ENCODE results near the gene CDH15. TPM values are rescaled to one million over a fixed set of nuclear protein-coding genes. Genes with fewer than 3 reads are reported as not detected.

The CDH15 gene
- total and polyA plus RNA-seq, 2 of the 13 experiments (the other 11 are each of a cell fraction or from before 2014, with no cell fraction given), result 0.74 to 2.2 TPM

GRCh38 chr16:89159066-89159849 lies 12.3 kb upstream of the CDH15 start (continued):
- TF ChIP-seq BCLAF1 (IDR thresholded peaks at IDR 0.05) (no peak), SRSF1 (optimal IDR thresholded peaks at IDR 0.05; ENCODE audit: low read depth, low read length) (no peak), GPBP1L1 (CRISPR knock-in tag; IDR thresholded peaks at IDR 0.05) (no peak), ZNF446 (CRISPR knock-in tag; IDR thresholded peaks at IDR 0.05) (no peak; the same call in 1 of the 2 replicates), E2F1 (CRISPR knock-in tag; IDR thresholded peaks at IDR 0.05) (no peak), MAFF (IDR thresholded peaks at IDR 0.05; ENCODE audit: low read depth, low read length) (no peak), ZNF230 (CRISPR knock-in tag; IDR thresholded peaks at IDR 0.05) (peak; percentile 74; the same call in 1 of the 2 replicates), CREB3 (CRISPR knock-in tag; IDR thresholded peaks at IDR 0.05) (peak; percentile 63; the same call in 1 of the 2 replicates), HNF4G (IDR thresholded peaks at IDR 0.05; ENCODE audit: borderline replicate concordance, low read depth, low read length) (peak; percentile 54; the same call in 1 of the 2 replicates), HNF4G (CRISPR knock-in tag; IDR thresholded peaks at IDR 0.05; ENCODE audit: borderline replicate concordance, low read depth) (peak; percentile 76), ZNF292 (CRISPR knock-in tag; IDR thresholded peaks at IDR 0.05; ENCODE audit: borderline replicate concordance, low read depth) (no peak), ASH2L (IDR thresholded peaks at IDR 0.05; ENCODE audit: insufficient read length, low read depth, low read length) (peak; percentile 31), ZKSCAN5 (CRISPR knock-in tag; IDR thresholded peaks at IDR 0.05) (no peak), SALL1 (CRISPR knock-in tag; IDR thresholded peaks at IDR 0.05) (peak; percentile 95), ZNF644 (CRISPR knock-in tag; IDR thresholded peaks at IDR 0.05; ENCODE audit: low read depth) (no peak; the same call in 1 of the 2 replicates), ZNF839 (CRISPR knock-in tag; IDR thresholded peaks at IDR 0.05; ENCODE audit: borderline replicate concordance) (0 out of 2 replicates have a peak, but pooled peaks have one; percentile 35), MLLT10 (CRISPR knock-in tag; IDR thresholded peaks at IDR 0.05) (no peak), PTBP1 (IDR thresholded peaks at IDR 0.05; ENCODE audit: low read depth, low read length, poor library complexity, severe bottlenecking) (no peak), TBL1XR1 (IDR thresholded peaks at IDR 0.05; ENCODE audit: borderline replicate concordance, low read length, partially characterized antibody) (peak; percentile 29), ARHGAP35 (CRISPR knock-in tag; IDR thresholded peaks at IDR 0.05; ENCODE audit: borderline replicate concordance) (peak; percentile 61), ZNF329 (CRISPR knock-in tag; IDR thresholded peaks at IDR 0.05; ENCODE audit: low read depth) (no peak), MYNN (CRISPR knock-in tag; IDR thresholded peaks at IDR 0.05; ENCODE audit: low read depth) (no peak), ZNF253 (CRISPR knock-in tag; IDR thresholded peaks at IDR 0.05; ENCODE audit: borderline replicate concordance) (peak; percentile 91), NKX3-1 (CRISPR knock-in tag; IDR thresholded peaks at IDR 0.05) (no peak; the same call in 1 of the 2 replicates)
